ENCODE measurements around the gene CDHR2.

Gene CDHR2

DNA sequence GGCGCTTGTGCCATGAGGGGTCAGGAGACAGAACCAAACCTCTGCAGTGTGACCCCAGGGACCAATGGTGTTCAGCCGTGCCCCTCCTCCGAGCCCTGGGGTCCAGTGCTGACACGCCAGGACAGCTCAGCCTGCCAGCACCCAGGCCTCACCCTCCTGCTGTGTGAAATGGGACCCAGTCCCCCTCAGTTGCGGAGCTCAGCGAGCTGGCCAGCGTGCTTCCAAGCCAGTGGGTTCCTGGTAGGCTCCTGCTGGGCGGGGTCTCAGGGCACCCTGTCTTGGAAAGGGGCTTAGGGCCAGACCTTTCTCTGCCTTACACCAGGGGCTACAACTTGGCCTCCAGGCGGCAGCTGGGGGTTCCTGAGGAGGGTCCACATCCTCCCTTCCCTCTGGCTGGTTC is 16.3 kb upstream of the CDHR2 start:
- Histone ChIP-seq H3K9me3 (no peaks in the 10 kb centered on the region), H3K36me3 (peaks cover 37 to 45% (median 45%) of the 10 kb centered on the region in 3 donors), H3K27ac (no peak overlapping the region), H3K27me3 (no peaks in the 10 kb centered on the region), H3K4me1 (peaks cover 3 to 44% (median 34%) of the 10 kb centered on the region in 4 donors), H3K4me3 (no peak overlapping the region)
- TF ChIP-seq, protein P1, sequence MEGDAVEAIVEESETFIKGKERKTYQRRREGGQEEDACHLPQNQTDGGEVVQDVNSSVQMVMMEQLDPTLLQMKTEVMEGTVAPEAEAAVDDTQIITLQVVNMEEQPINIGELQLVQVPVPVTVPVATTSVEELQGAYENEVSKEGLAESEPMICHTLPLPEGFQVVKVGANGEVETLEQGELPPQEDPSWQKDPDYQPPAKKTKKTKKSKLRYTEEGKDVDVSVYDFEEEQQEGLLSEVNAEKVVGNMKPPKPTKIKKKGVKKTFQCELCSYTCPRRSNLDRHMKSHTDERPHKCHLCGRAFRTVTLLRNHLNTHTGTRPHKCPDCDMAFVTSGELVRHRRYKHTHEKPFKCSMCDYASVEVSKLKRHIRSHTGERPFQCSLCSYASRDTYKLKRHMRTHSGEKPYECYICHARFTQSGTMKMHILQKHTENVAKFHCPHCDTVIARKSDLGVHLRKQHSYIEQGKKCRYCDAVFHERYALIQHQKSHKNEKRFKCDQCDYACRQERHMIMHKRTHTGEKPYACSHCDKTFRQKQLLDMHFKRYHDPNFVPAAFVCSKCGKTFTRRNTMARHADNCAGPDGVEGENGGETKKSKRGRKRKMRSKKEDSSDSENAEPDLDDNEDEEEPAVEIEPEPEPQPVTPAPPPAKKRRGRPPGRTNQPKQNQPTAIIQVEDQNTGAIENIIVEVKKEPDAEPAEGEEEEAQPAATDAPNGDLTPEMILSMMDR (IDR thresholded peaks at IDR 0.05) = no peak
- no peak for DNase-seq
- intact Hi-C loops (cut with DNase I; ENCODE audit: low total_unique reads) = no loop called here

GRCh38 chr5:176533390-176533789 is 15.8 kb upstream of the CDHR2 start:
- Histone ChIP-seq H3K36me3 (peaks cover 33 to 39% (median 39%) of the 10 kb centered on the region in 3 donors), H3K27ac (no peak overlapping the region), H3K4me3 (no peak overlapping the region), H3K4me1 (peaks cover 3 to 49% (median 38%) of the 10 kb centered on the region in 4 donors), H3K27me3 (no peaks in the 10 kb centered on the region), H3K9me3 (no peaks in the 10 kb centered on the region)
- DNase-seq = no peak
- TF ChIP-seq, protein P1 (IDR thresholded peaks at IDR 0.05) = no peak
- intact Hi-C loops (cut with DNase I; ENCODE audit: low total_unique reads) = no loop called here

GRCh38 chr5:176533894-176534611 is 15.1 kb upstream of the CDHR2 start:
- Histone ChIP-seq H3K9me3 (no peaks in the 10 kb centered on the region), H3K4me3 (peak overlapping the region in 1 of 2 donors; percentile 87), H3K27me3 (no peaks in the 10 kb centered on the region), H3K36me3 (peaks cover 27 to 32% (median 32%) of the 10 kb centered on the region in 3 donors), H3K27ac (peak overlapping the region; percentile 20 to 92), H3K4me1 (peaks cover 3 to 51% (median 39%) of the 10 kb centered on the region in 4 donors)
- DNase-seq = no peak
- TF ChIP-seq, protein P1 (IDR thresholded peaks at IDR 0.05) = no peak
- intact Hi-C loops (cut with DNase I; ENCODE audit: low total_unique reads) = no loop called here

GRCh38 chr5:176534640-176535039 is 14.5 kb upstream of the CDHR2 start:
- Histone ChIP-seq H3K27me3 (no peaks in the 10 kb centered on the region), H3K9me3 (no peaks in the 10 kb centered on the region), H3K4me3 (peak overlapping the region in 1 of 2 donors; percentile 87), H3K27ac (peak overlapping the region; percentile 20 to 92), H3K36me3 (peaks cover 21 to 26% (median 26%) of the 10 kb centered on the region in 3 donors), H3K4me1 (peaks cover 3 to 51% (median 39%) of the 10 kb centered on the region in 4 donors)
- TF ChIP-seq, protein P1 (IDR thresholded peaks at IDR 0.05) = no peak
- no peak for DNase-seq
- intact Hi-C loops (cut with DNase I; ENCODE audit: low total_unique reads) = loop anchor here (5.0 kb wide), 2 partner anchors 87 to 113 kb away; partner anchors contain the start of genes FAF2 and TSPAN17

GRCh38 chr5:176535101-176535663 is 14.0 kb upstream of the CDHR2 start:
- peak overlapping the region; percentile 83 to 87 for H3K4me3 ChIP-seq
- intact Hi-C loops (cut with DNase I; ENCODE audit: low total_unique reads) = loop anchor here (5.0 kb wide), 2 partner anchors 88 to 112 kb away; partner anchors contain the start of genes FAF2 and TSPAN17

More at GRCh38 chr5:176535101-176535663, 14.0 kb upstream of the CDHR2 start:
- H3K9me3 ChIP-seq = no peaks in the 10 kb centered on the region
- TF ChIP-seq, protein P1 (IDR thresholded peaks at IDR 0.05) = no peak
- DNase-seq = no peak
- peaks cover 3 to 51% (median 39%) of the 10 kb centered on the region in 4 donors for H3K4me1 ChIP-seq
- peak overlapping the region; percentile 92 for H3K27ac ChIP-seq
- H3K36me3 ChIP-seq = peaks cover 18 to 21% (median 21%) of the 10 kb centered on the region in 3 donors
- H3K27me3 ChIP-seq = no peaks in the 10 kb centered on the region
